ELR (cell line): ENCODE data around the gene TMEM198.

ENCODE experiments used
- DNase-seq: peaks from one replicate; pipeline ENCODE4 v3.0.0-alpha.2; 2015; ENCODE audit warnings: low read depth

The TMEM198 gene, protein sequence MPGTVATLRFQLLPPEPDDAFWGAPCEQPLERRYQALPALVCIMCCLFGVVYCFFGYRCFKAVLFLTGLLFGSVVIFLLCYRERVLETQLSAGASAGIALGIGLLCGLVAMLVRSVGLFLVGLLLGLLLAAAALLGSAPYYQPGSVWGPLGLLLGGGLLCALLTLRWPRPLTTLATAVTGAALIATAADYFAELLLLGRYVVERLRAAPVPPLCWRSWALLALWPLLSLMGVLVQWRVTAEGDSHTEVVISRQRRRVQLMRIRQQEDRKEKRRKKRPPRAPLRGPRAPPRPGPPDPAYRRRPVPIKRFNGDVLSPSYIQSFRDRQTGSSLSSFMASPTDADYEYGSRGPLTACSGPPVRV

DNA sequence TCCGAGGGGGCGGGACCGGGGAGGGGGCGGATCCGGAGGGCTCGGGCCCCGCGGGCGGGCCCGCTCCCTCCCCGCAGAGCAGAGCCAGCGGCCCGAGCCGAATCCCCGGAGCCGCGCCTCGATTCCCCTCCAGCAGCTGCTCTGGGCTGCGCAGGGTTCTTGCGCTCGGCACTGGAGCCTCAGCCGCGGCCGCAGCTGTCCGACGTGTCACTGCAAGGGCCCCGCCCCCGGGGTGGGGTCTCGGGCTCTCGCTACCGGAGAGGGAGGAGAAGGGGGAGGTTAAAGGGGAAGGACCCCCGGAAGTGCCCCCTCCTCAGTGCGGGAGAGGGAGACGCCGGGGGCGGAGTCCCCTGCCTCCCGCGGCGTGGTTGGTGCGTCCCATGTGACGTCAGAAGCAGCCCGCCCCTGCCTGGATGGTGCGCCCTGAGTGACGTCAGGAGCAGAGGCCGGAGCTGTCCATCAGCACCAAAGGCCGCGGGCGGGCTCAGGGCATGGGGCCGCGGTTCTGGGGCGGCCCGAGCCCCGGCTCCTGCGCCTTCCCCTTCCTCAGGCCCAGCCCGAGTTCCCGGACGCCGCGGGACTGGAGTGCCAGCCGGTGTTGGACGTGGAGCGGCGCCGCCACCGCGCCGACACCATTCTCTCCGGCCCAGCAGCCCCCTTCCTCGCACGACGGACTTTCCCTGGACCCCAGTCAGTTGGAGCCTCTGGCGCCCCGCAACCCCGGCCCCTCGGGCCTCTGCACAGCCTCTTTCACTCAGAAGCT is at the start of gene TMEM198, which contains the start of gene CHPF:
TMEM198 (plus strand) TSS at position 433 of the 763 bp plus-strand sequence. CDS start 700 bp downstream, outside the sequence.
CHPF (minus strand) TSS at position 214 of the 763 bp plus-strand sequence. CDS start 271 bp downstream, outside the sequence.
- peak; percentile 97 for DNase-seq

DNA sequence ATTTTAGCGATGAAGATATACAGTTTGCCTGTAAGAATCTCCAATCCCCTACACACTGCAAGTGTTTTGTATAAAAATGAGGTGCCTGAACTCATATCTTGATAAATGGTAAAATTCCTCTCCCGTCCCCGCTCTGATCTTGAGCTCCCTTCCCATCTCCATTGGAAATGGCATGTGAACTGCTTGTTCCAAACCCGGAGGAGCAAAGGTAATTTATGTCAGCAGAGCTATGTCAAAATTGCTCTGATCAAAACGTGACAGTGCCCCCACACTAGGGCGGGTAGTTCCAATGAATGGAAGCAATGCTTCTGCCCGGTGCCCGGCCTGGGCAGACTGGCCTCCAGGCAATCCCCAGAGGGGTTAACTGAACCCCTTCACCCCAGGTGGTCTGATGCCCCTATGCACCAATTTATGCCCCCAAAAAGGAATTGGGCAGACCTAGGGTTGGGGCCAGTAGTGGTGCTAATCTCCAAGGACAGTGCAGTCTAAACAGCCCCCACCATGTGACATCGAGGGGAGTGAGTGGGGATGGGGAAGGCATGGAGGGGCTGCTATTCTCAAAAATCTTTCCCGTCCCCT is 48.8 kb upstream of the TMEM198 start:
- no peak for DNase-seq

DNA sequence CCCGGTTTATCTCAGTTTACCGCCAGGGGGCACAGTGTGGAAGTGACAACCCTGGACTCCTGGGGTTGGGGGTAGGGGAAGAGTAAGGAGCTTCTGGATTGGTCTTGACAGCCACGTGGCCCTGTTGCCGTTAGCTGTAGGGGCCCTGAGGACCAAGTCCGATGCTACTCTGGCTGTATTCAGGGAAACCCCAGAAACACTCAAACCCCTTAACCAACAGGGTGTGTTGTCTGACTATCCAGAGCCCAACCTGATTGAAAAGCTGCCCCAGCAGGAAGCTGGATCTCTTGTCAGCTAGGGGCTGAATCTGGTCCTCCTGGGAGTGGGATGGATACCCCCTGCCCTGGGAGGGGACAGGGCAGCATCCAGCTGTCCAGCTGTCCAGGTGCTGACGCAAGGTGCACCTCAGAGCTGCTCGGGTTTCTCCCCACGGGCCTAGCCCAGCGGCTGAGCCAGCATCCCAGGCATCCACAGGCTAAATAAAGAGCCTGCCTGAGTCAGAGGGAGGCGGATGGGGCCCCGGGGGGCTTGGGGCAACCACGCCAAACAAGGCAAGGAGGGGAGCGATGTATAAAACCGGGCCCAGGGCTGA is 48.2 kb upstream of the TMEM198 start:
- peak; percentile 83 for DNase-seq

DNA sequence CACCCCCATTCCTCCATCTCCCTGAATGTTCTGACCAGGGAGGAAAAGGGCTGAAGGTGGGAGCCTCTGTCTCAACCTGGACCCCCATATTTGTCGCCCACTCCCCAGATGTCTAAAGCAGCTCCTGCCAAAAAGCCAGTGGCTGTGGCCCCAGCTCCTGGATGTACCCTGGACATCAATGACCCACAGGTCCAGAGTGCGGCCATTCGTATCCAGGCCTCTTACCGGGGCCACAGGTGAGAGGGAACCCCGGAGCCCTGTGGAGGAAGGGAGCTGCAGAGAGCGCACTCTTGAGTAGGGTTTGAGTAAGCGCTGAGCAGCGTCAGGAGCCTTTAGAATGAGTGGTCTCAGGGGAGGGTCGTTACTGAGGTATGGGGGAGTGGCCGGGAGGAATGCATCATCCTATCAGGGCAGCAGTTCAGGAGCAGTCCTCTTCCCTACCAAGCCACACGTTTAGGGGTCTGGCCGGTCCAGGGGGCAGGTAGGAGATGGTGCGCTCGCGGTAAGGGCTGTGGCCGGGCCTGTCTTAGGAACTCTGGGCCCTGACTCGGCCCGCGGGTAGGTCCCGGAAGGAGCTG is 47.5 kb upstream of the TMEM198 start:
- DNase-seq, result no peak

DNA sequence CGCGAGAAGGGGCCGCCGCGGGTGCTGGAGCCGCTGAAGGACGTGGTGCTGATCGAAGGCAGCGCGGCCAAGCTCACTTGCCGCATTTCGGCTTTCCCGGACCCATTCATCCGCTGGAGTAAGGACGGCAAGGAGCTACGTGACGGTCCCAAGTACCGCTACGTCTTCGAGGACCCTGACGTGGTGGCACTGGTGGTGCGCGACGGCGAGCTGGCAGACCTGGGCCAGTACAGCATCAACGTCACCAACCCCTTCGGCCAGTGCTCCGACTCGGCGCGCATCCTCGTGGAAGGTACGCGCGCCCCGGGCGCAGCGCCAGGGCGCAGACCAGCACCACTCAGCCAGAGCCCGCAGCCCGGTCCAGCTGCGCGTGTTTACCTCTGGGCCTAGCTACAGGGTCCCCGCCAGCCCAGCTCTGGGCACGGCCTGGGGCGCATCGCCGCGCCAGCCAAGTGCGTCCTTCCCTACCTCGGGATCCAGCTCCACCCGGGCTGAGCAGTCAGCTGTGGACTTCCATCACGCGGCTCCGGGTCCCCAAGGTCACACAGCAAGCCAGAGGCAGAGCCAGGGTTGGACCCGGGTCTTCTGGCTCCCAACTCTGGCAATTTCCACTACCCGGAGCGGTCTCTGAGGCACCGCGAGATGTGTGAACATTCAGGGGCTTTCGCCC is 46.9 kb upstream of the TMEM198 start:
- no peak for DNase-seq

DNA sequence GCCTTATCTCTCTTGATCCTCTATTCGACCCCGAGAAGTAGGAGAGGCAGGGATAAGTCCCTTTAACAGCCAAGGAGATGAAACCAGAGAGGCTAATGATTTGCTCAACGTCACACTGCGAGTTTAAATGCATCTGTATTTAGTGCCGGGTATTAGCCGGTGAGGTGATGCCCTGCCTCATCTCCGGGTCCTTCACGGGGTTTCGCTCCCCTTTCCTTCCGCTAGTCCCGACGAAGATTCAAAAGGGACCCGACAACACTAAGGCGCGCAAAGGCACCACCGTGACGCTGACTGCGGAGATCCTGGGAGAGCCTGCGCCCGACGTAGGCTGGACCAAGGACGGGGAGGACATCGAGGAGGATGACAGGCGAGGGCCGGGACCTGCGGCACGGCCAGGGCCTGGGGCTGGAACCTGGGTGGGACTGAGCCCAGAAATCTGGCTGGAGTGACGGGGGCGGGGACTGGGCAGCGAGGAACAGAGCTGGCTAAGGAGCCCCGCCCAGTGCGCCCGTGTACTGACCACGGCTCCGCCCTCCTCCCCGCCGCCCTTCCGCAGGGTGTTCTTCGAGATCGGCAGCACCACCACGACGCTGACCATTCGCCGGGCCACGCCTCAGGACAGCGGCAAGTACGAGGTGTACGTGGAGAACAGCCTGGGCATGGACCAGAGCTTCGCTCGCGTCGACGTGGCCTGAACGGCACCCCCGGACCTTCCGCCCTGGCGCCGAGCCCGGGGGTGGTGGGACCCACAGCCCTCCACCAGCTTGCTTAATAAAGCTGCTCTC is 46.1 kb upstream of the TMEM198 start:
- peak; percentile 90 for DNase-seq

DNA sequence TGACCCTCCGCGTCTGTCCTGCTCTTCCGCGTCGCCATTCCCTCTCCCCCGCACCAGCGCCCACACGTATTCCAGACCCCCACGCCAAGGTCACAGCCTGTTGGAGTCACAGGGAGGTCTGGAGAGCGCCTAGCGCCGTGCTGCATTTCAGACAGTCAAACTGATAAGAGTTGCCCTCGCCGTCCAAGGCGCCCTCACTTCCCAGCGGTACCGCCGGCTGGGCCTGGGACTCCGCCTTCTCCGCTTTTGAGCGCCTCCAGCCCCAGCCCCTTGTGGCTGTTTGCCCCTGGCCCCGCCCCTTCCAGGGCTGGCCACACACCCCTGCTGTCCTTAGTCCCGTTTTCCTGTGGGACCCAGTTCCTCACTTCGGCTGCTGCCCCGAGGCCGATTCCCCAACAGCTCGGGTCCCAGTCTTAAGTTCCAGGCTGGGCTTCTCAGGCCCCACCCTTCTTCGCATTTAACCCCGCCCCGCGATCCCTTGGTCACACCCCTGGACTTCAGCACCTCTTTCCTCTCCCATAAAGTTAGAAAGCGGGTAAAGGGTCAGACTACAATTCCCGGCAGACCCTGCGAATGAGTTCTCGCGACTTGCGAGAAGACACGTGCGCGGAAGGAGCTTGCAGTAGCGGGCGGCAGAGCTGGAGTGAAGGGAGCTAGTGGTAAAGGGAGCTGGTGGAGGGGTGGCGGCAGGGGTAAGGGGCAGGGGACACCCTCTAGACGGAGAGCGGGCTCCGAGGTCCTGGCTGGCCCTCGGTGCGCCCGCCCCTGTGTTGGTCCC is 45.4 kb upstream of the TMEM198 start, which contains the start of gene GMPPA:
GMPPA (plus strand) TSS at position 612 of the 778 bp plus-strand sequence. CDS start 1,085 bp downstream, outside the sequence.
- peak; percentile 99 for DNase-seq

DNA sequence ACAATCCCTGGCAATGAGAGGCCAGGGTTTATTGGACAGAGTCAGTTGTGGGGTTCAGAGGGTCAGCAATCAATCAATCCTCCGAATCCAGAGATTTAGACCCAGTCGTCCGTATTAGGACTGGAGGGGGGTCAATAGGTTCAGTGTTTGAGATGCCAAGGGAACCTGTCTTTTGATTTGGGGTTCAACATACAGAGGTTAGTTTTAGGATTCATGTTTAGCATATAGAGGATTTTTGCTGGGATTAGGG is 44.8 kb upstream of the TMEM198 start:
- no peak for DNase-seq

DNA sequence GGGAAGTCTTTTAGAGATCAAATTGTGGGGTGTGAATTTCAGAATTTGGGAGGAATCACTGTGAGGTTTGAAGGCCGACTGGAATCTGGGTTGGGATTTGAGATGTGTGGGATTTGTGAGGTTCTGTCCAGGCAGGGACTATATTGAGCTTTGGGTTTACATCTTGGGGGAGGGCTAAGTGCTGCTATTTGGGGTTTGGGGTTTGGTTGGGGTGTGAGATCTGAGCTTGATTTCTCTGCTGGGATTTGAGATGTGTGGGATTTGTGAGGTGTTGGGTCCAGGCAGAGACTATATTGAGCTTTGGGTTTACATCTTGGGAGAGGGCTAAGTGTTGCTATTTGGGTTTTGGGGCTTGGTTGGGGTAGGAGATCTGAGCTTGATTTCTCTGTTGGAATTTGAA is 44.3 kb upstream of the TMEM198 start:
- no peak for DNase-seq

DNA sequence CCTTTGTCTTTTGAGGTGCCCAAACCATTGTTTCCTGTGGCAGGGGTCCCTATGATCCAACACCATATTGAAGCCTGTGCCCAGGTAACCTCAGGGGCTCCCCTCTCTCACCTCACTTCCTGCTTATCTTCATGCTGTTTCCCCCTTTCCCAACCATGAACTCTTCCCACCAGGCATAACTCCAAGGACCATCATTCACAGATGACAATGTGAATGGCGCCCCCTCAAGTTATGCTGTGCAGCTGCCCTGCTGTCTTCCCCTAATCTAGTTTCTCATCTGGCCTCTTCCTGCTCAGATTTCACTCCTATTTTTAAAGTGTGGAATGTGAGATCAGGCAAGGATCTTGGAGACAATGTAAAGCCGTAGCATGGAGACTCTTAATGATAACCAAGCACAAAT is 43.7 kb upstream of the TMEM198 start:
- peak; percentile 49 for DNase-seq

DNA sequence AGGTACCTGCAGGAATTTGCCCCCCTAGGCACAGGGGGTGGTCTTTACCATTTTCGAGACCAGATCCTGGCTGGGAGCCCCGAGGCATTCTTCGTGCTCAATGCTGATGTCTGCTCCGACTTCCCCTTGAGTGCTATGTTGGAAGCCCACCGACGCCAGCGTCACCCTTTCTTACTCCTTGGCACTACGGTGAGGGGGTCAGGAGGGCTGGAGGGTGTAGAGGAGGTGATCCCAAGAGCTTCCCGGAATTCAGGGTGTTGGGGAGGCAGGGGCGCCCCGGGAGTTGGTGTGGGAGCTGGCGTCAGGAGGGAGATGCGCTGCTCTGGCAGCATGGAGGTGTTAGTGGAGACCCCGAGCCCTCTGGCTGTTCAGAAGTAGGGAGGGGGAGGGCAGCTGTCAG is 42.0 kb upstream of the TMEM198 start:
- no peak for DNase-seq

DNA sequence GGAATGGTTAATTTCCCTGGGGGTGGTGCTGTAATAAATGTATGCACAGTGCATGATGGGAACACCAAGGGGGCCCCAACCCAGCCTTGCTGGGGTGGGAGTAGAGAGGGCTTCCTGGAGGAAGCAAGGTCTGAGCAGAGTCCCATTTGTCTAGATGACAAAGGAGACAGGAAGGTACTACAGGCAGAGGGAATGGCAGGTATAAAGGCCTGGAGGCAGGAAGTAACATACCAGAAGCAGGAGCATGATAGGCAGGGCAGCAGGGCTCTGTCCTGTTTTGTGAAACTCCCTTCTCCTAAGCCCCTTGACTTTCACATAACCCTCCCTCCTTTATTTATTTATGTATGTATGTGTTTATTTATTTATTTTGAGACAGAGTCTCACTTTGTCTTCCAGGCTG is 41.2 kb upstream of the TMEM198 start:
- DNase-seq, result no peak

DNA sequence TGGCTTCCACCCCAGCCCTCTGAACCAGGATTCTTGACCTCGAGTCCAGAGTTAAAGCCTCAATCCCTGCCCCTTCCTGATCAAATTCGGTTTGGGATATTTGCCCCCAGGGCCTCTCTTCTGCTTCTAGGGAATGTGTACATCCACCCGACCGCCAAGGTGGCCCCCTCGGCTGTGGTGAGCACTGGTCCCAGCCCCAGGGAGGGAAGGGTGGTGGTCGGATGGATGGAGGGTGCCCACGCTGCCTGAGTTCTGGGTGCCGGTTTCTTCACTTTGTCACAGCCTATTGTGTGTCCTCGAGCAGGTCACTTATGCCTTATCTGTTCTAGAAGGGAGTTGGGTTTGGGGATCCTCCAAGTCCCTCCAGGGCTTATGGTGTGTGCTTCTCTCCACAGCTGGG is 38.2 kb upstream of the TMEM198 start:
- DNase-seq, result no peak

DNA sequence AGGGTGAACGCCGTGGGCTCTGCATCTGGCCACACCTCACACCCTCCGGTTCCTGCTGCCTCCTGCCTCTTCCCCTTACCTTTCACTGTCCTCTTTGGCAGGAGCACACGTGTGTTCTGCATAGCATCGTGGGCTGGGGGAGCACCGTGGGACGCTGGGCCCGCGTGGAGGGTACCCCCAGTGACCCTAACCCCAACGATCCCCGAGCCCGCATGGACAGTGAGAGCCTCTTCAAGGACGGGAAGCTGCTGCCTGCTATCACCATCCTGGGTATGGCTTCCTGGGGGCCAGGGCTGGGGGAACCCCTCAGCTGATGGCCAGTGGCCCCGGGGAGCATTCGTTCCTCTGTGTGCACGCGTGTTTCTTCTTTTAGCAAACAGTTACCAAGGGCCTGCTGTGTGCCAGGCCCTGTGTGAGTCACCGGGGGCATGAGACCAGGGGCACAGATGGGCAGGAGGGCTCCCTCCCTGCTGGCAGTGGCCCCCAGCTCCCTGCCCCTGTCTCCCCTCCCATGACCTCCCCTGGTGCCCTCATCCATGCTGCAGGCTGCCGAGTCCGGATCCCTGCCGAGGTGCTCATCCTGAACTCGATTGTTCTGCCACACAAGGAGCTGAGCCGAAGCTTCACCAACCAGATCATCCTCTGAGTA is 37.6 kb upstream of the TMEM198 start:
- no peak for DNase-seq

DNA sequence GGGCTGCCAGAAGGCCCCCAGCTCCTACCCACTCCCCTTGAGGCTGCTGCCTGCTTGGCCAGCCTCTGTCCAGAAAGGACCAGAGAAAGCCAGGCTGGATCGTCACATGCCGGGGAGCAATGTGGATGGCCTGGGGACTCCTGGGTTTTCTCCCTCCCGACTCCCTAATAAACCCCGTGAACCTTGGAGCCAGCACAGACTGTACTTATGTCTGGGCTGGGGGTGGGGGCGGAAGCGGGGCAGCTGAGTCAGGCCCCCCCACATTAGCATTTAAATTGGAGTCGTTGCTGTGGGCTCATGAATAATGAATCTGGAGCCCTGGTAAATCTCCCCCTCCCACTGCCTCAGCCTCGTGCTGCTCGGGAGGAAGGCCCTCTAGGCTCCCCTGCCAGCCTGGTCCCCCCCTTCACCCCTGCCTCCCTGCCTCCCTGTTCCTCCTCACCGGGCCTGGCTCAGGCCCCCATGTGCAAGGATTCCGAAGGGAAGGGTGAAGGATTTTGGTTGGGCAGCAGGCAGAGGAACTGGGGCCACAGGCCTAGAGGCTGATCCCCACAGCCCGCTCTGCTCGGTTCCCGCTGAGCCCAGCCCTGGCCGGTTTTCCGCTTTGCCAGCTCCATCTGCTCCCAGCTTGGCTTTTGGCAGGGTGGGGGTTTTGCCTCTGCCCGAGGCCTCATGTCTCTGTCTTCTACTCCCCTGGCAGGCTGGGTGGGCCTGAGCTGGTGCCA is 36.9 kb upstream of the TMEM198 start:
- no peak for DNase-seq

DNA sequence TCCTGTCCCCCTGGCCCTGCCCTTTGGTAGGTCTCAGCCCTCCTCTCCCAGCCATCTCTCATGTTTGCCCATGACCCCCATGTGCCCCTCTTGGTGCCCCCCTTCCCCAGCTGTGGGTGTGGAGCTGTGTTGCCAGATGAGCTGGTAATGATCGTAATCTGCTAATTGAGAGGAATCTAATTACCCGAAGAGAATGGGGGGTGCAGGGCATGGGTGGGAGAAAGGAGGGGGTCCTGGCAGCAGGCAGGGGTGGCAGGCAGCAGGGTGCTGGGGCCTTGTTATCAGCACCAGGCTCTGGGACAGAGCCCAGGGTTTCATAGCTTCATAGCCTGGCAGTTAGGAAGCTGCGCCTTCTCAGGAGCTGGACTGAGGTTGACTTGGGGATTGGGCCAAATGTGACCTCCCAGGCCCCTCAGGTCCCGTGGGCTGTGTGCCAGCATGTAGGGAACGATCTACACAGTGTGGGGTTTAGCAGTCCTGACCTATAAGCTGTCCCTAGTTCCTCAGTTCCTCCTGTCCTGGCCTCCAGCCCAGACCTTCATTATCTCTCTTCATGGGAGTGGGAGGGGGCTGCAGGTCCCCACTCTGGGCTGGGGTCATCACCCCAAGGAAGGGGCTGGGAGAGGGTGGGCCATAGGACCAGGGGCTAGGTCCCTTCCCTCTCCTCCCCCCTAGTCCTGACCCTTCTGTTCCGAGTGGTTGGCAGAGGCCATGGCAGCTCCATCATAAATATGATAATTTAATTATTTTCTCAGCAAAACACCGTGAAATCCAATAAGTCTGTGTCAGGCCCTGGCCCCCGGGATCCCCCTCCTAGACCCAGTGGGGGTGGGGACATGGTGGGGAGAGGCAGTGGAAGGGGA is 36.0 kb upstream of the TMEM198 start:
- DNase-seq, result no peak

DNA sequence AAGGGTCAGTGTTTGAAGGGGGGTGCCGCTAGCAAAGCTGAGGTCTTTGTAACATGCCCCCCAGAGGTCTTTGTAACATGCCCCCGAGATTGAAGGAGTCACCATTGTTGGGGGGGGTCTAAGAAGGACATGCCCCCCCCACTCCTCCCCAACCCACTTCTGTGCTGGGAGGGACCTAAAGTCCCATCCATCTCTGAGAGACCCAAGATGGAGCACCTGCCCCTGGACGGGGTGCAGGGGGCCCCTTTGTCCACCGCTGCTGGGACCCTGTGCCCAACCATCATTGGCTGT is 35.4 kb upstream of the TMEM198 start:
- no peak for DNase-seq
